RPMI8226 (cell line): ENCODE data around the gene NPAS3.

Experiments
- DNase-seq: peaks from one replicate; pipeline ENCODE4 v3.0.0-alpha.2; 2015

The NPAS3 gene

GRCh38 chr14:33393231-33393894, 454.7 kb downstream of the NPAS3 start:
- DNase-seq = no peak

GRCh38 chr14:33393895-33394368, 455.3 kb downstream of the NPAS3 start:
- no peak for DNase-seq

- no peak for DNase-seq
These were observed 462.6 kb downstream of the NPAS3 start for GRCh38 chr14:33401311-33401710.

- no peak for DNase-seq
These were observed 463.9 kb downstream of the NPAS3 start for GRCh38 chr14:33402604-33403003.

- DNase-seq = no peak
These were observed 465.4 kb downstream of the NPAS3 start for GRCh38 chr14:33404054-33404453.

- DNase-seq = no peak
These were observed 466.4 kb downstream of the NPAS3 start for GRCh38 chr14:33404964-33405574.

- no peak for DNase-seq
These were observed 468.1 kb downstream of the NPAS3 start for GRCh38 chr14:33406766-33407165.

- no peak for DNase-seq
These were observed 469.6 kb downstream of the NPAS3 start for GRCh38 chr14:33408291-33408690.

- no peak for DNase-seq
These were observed 473.8 kb downstream of the NPAS3 start for GRCh38 chr14:33412450-33412849.

GRCh38 chr14:33413381-33413780, 474.7 kb downstream of the NPAS3 start:
- no peak for DNase-seq

- peak; percentile 9 for DNase-seq
These were observed 475.4 kb downstream of the NPAS3 start for GRCh38 chr14:33414041-33414440.

GRCh38 chr14:33420051-33420627, 481.5 kb downstream of the NPAS3 start:
- DNase-seq = no peak

- DNase-seq = no peak
These were observed 491.8 kb downstream of the NPAS3 start for GRCh38 chr14:33430414-33431035.

GRCh38 chr14:33432407-33433023, 493.8 kb downstream of the NPAS3 start:
- DNase-seq = peak; percentile 21

- no peak for DNase-seq
These were observed 494.7 kb downstream of the NPAS3 start for GRCh38 chr14:33433396-33433795.

- no peak for DNase-seq
These were observed 497.4 kb downstream of the NPAS3 start for GRCh38 chr14:33435911-33436689.

GRCh38 chr14:33441633-33442032, 503.0 kb downstream of the NPAS3 start:
- no peak for DNase-seq

GRCh38 chr14:33444136-33444535, 505.5 kb downstream of the NPAS3 start:
- DNase-seq = no peak

GRCh38 chr14:33449268-33449667, 510.6 kb downstream of the NPAS3 start:
- DNase-seq = no peak

- DNase-seq = no peak
These were observed 511.2 kb downstream of the NPAS3 start for GRCh38 chr14:33449703-33450395.

GRCh38 chr14:33450416-33450815, 511.7 kb downstream of the NPAS3 start:
- no peak for DNase-seq

- DNase-seq = no peak
These were observed 512.5 kb downstream of the NPAS3 start for GRCh38 chr14:33451211-33451610.
